ENCODE results near the gene NOTCH1. TPM values are rescaled to one million over a fixed set of nuclear protein-coding genes. Genes with fewer than 3 reads are reported as not detected.

NOTCH1 gene
- total RNA-seq, 2 experiments from 2014 or later: 45.7 to 47.6 TPM

DNA sequence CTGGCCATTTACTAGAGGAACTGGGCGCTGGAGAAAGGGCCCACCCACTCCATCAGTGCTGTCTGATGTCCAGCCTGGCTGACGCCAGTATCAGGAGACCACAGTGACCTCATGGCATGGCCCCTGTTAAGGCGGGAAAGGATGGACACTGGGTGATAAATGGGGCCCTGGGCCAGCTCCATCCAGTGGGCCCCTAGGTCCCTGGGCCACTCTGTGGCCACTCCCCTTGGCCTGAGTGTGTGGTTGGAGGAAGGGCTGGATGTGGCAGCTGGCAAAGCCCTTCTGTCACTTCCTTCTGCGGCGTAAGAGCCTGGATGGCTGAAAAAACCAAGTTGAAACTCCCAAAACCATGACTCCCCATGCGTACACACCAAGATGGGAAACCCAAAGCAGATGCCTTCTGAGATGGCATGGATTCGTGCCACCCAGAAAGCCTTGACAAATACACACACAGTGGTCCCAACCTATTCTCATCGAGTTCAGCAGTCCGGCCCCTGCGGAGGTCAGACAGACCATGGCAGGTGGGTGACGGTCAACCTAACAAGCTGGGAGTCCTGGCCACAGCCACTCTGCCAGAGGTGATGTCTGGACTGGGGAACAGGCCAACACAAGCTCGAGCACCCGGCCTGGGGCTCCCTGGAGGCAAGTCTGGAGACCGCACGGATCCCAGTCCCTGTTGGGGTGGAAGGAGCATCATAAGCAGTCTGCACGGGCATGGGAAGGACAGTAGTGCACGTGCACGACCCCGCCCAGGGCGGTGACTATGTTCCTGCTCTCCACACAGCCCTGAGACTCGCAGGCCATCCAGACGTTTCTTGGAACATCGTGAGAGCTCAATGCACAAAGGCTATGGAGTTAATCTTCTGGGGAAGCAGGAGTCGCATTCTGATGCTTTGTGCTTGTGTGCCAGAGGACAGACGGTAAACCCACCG is 45.2 kb upstream of the NOTCH1 start:
- Mint-ChIP-seq H3K9me3 (no peaks in the 10 kb centered on the region), H3K27ac (no peak overlapping the region), H3K27me3 (no peaks in the 10 kb centered on the region), H3K4me3 (no peak overlapping the region), H3K36me3 (ENCODE audit: low read depth) (no peaks in the 10 kb centered on the region), H3K4me1 (ENCODE audit: low read depth) (peaks cover 15% of the 10 kb centered on the region)
- DNase-seq: no peak
- intact Hi-C loops (cut with micrococcal nuclease): no loop called here
- ATAC-seq: no peak
- ChIA-PET CTCF (interaction anchor here (1.6 kb wide), 1 partner anchor 106 kb away, joined by 4 read pairs; no protein-coding TSS in a partner anchor), POLR2A (interaction anchor here (0.7 kb wide), 1 partner anchor 38 kb away, joined by 3 read pairs; no protein-coding TSS in a partner anchor)
- no peak for TF ChIP-seq CTCF (IDR thresholded peaks at IDR 0.05)

DNA sequence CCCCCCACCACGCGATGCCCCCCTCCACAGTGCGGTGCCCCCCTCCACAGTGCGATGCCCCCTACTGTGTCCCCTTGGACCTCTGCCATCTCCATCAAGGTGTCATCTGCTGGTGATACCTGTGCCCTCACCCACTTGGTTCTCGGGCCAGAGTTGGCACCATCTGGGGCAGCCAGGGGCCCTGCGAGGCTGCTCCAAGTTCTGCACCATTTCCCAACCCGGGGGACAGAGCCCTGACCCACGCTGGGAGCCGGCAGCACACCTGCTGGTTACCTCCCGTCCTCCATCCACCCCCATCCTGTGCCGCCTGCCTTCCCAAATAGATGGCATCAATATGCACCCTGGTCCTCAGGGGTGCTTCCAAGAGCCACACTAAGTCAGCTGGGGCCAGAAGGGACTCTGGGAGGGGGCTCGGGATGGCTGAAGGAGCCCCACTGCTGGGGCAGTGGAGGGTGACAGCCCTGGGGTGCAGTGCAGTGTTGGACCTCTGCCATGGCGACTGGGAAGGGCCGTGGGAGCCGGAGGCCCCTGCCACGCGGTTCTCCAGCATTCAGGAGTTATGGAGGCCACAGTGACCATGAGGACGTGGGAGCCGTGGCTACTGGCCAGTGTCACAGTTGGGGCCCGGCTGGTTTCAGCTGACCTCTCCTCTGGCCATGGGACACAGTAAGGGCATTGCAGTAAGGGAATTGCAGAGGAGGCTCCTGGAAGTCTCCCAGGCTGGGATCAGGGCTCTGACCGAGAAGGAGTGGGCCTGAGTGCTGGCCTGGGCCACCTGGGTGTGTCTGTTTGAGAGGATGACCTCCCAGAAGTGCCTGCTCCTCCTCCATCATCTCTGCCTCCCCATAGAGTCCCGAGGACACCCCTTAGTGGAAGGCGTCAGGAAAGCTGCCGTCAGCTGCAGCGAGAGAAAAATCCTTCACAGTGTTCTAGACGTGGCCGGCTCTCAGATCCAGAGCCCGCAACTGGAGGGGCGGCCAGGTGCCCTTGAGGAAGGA is 44.2 kb upstream of the NOTCH1 start:
- ChIA-PET CTCF (no interaction called here), POLR2A (no interaction called here)
- Mint-ChIP-seq H3K4me1 (ENCODE audit: low read depth) (peaks cover 15% of the 10 kb centered on the region), H3K9me3 (no peaks in the 10 kb centered on the region), H3K27ac (no peak overlapping the region), H3K27me3 (no peaks in the 10 kb centered on the region), H3K36me3 (ENCODE audit: low read depth) (no peaks in the 10 kb centered on the region), H3K4me3 (no peak overlapping the region)
- DNase-seq (no peak), ATAC-seq (no peak)
- intact Hi-C loops (cut with micrococcal nuclease): no loop called here
- no peak for TF ChIP-seq CTCF (IDR thresholded peaks at IDR 0.05)

- TF ChIP-seq CTCF (IDR thresholded peaks at IDR 0.05): no peak
- intact Hi-C loops (cut with micrococcal nuclease): no loop called here
- POLR2A ChIA-PET: interaction anchor here (0.6 to 1.1 kb wide), 2 partner anchors 32 to 60 kb away, joined by 3 read pairs; no protein-coding TSS in a partner anchor
- no peaks in the 10 kb centered on the region for H3K9me3 Mint-ChIP-seq
- peak; percentile 55 for DNase-seq
- no peaks in the 10 kb centered on the region for H3K27me3 Mint-ChIP-seq
- H3K36me3 Mint-ChIP-seq (ENCODE audit: low read depth): no peaks in the 10 kb centered on the region
- H3K4me1 Mint-ChIP-seq (ENCODE audit: low read depth): peaks cover 15% of the 10 kb centered on the region
- peak; percentile 80 for ATAC-seq
- H3K27ac Mint-ChIP-seq: peak overlapping the region; percentile 62
- H3K4me3 Mint-ChIP-seq: no peak overlapping the region
- CTCF ChIA-PET: interaction anchor here (0.6 kb wide), 1 partner anchor 244 kb away, joined by 3 read pairs; no protein-coding TSS in a partner anchor
Observed at GRCh38 chr9:136588663-136589464, 43.0 kb upstream of the NOTCH1 start.

- H3K9me3 Mint-ChIP-seq: no peaks in the 10 kb centered on the region
- H3K27me3 Mint-ChIP-seq: no peaks in the 10 kb centered on the region
- no peak for TF ChIP-seq CTCF (IDR thresholded peaks at IDR 0.05)
- POLR2A ChIA-PET: interaction anchor here (0.6 to 1.1 kb wide), 3 partner anchors 31 to 59 kb away, joined by 3 to 4 read pairs (median 3); no protein-coding TSS in a partner anchor
- H3K4me3 Mint-ChIP-seq: no peak overlapping the region
- H3K36me3 Mint-ChIP-seq (ENCODE audit: low read depth): no peaks in the 10 kb centered on the region
- H3K27ac Mint-ChIP-seq: peak overlapping the region; percentile 62
- DNase-seq: peak; percentile 55
- intact Hi-C loops (cut with micrococcal nuclease): no loop called here
- peaks cover 15% of the 10 kb centered on the region for H3K4me1 Mint-ChIP-seq (ENCODE audit: low read depth)
- peak; percentile 52 for ATAC-seq
- CTCF ChIA-PET: interaction anchor here (0.6 to 1.0 kb wide), 2 partner anchors 100 to 245 kb away, joined by 3 read pairs; no protein-coding TSS in a partner anchor
Observed at GRCh38 chr9:136587944-136588662, 42.3 kb upstream of the NOTCH1 start.

Data from activated CD8-positive, alpha-beta T cell treated with anti-CD3 and anti-CD28 coated beads for 36 hours (primary cell).